GM13977 (cell line): Measurements from ENCODE around the gene RHOB.
A peak's percentile ranks its signal among the peaks of the same experiment; 100 is the strongest.

Experiments used
- DNase-seq: peaks from one replicate; pipeline ENCODE4 v3.0.0; 2012; ENCODE audit warnings: low spot score
- in situ Hi-C: fragments of 300-500 bp; cut with MboI; formaldehyde crosslinking; loops from one replicate; pipeline ENCODE4 v1.12.0; 2022; ENCODE audit warnings: low sequenced_read_pairs, low pct_unique_long_range_greater_than_20kb, mixed read lengths, inconsistent platforms; ENCODE audit not compliant: unreplicated experiment
- TF ChIP-seq, protein P1 (sequence below): IDR thresholded peaks from 2 replicates; pipeline ENCODE4 v1.5.1; 2012; ENCODE audit warnings: mild to moderate bottlenecking, control low read depth; ENCODE audit not compliant: insufficient read depth; ENCODE audit errors: extremely low read depth, missing control alignments

Gene RHOB

DNA sequence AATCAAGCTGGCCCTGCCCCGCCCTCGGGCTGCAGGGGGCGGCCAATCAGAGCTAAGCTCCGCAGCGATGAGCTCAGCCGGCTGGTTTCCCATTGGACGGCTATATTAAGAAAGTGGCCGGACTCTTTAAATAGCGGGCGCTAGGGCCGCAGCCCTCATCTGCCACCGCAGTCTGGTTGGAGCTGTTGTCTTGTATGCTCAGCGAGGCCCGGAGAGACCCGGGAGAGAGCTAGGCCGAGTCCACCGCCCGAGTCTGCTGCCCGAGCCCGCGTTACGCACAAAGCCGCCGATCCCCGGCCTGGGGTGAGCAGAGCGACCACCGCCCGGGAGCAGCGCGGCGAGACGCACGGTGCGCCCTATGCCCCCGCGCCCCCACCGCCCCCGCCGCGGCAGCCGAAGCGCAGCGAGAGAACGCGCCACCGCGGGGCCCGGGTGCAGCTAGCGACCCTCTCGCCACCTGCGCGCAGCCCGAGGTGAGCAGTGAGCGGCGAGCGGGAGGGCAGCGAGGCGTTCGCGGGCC is at the start of gene RHOB:
RHOB (plus strand) TSS at position 158 of the 520 bp plus-strand sequence. CDS start 392 bp downstream, outside the sequence.
- in situ Hi-C loops: no loop called here

DNA sequence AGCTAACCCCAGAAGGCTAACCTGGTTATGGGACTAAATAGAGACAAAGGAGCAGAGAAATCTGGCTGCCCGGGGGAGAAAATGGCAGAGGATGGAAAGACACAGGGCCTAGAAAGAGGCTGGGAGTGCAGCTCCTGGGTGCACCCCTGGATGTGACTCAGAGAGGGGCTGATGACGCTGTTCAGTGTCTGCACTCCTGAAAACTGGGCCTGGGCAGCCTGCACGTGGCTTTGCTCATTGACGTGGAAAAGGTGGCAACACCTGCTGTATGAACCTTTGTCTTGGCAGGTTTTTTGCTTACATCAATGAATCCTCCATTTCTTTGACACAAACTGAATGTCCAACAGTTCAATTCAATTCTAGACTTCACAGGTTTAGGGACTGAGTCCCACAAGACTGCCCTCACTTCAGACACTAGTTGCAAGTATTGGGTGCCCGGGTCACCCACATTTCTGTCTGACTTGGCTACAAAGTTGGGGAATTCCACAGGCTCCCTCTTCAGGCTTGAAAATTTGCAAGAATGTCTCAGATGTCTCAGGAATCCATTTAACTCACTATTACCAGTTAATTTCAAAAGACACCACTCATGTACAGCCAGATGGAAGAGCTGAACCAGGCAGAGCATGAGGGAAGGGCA is 48.9 kb upstream of the RHOB start:
- TF ChIP-seq, protein P1, sequence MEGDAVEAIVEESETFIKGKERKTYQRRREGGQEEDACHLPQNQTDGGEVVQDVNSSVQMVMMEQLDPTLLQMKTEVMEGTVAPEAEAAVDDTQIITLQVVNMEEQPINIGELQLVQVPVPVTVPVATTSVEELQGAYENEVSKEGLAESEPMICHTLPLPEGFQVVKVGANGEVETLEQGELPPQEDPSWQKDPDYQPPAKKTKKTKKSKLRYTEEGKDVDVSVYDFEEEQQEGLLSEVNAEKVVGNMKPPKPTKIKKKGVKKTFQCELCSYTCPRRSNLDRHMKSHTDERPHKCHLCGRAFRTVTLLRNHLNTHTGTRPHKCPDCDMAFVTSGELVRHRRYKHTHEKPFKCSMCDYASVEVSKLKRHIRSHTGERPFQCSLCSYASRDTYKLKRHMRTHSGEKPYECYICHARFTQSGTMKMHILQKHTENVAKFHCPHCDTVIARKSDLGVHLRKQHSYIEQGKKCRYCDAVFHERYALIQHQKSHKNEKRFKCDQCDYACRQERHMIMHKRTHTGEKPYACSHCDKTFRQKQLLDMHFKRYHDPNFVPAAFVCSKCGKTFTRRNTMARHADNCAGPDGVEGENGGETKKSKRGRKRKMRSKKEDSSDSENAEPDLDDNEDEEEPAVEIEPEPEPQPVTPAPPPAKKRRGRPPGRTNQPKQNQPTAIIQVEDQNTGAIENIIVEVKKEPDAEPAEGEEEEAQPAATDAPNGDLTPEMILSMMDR: no peak
- no peak for DNase-seq
- in situ Hi-C loops: no loop called here

More for the DNA sequence above, at the start of gene RHOB:
- peak; percentile 100 for DNase-seq
- TF ChIP-seq, protein P1: no peak

DNA sequence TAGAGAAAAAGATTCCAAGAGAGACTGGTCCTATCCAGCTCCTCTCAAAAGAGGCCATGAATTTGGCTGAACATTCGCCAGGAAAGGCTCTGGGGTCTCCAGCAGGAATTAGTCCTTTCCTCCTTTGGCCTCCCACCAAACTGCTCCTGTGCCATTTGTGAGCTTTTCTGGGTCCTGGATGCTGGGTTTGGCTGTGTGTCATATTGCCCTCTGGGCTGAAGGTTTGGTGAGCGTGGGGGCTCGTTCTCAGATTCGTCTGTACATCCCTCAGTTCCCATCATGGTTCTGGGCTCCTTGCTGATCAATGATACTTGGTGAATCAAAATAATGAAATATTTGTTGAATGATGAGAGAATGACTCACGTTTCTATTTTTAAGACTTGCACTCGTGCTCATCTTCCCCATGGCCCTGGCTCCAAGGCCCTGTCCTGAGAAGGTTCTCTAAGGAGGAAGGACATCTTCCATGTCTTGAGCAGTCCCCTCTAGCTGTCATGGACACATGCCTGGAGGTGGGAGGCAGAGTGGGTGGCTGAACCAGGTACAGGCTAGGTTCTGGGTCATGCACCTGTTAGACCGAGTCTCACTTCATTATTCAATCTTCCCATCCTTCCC is 47.8 kb upstream of the RHOB start:
- TF ChIP-seq, protein P1: no peak
- no peak for DNase-seq
- in situ Hi-C loops: no loop called here

DNA sequence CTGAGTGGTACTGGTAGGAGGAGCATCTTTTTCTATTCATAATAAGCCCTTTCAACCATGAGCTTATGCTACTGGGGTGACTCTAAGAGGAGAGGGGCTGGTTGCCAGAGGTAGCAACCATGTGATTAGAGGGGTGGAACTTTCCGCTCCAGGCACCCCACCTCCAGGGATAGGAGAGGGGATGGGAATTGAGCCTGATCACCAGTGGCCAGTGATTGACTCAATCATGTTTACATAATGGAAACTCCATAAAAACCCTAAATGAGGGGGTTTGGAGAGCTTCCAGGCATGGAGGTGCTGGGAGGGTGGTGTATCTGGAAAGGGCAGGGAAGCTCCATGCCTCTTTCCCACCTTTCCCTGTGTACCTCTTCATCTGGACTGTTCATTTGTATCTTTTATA is 46.6 kb upstream of the RHOB start:
- TF ChIP-seq, protein P1: no peak
- in situ Hi-C loops: no loop called here
- DNase-seq: no peak

DNA sequence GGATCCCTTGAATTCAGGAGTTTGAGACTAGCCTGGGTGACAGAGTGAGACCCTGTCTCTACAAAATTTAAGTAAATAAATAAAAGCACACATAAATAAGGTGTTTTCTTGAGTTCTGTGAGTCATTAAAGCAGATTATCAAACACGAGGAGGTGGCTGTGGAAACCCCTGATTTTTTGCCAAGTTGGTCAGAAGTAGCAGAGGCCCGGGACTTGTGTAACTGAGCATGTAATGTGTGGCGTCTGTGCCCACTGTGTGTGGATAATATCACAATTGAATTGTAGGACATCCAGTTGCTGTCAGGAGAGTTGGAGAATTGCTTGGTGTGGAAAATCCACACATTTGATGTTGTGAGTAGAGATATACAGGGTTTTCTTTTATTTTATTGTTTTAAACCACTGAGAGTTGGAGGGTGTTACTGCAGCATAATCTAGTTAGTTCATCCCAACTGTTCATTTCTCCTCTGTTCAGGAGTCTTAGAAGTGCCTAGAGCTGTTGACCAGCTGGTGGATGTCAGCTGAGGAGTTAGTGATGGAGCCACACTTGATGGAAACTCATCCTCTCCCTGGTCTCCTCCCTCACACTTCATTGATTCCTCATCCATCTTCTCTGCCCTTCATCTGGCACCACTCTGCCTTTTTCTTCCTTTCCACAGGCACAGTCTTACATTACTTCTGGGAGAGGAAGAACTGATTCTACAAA is 45.9 kb upstream of the RHOB start:
- no peak for DNase-seq
- in situ Hi-C loops: no loop called here
- TF ChIP-seq, protein P1: no peak

DNA sequence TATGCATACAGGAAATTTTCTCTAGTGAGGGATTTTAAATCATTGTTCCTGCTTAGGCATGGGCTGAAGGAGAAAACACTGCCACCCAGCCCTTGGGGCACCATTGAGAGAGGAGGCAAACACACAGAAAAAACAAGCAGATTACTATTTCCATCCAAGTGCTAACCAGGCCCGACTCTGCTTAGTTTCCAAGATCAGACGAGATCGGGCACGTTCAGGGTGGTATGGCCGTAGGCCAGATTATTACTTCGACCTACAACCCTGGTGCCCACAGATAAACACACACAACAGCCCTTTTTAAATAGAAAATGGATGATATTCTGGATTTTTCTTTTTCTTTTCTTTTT is 45.4 kb upstream of the RHOB start:
- in situ Hi-C loops: no loop called here
- TF ChIP-seq, protein P1: no peak
- no peak for DNase-seq
